VCaP (cell line): ENCODE data around the gene OPHN1.

Experiments used
- H3K27ac ChIP-seq: fragments of 450-650 bp; 2 replicates; pipeline ENCODE4 v1.5.1; 2017
- TF ChIP-seq, protein P1 (sequence below): fragments of 450-650 bp; conservative IDR thresholded peaks from 2 replicates; pipeline ENCODE4 v1.5.1; 2017; ENCODE audit warnings: mild to moderate bottlenecking, moderate library complexity

Gene OPHN1

DNA sequence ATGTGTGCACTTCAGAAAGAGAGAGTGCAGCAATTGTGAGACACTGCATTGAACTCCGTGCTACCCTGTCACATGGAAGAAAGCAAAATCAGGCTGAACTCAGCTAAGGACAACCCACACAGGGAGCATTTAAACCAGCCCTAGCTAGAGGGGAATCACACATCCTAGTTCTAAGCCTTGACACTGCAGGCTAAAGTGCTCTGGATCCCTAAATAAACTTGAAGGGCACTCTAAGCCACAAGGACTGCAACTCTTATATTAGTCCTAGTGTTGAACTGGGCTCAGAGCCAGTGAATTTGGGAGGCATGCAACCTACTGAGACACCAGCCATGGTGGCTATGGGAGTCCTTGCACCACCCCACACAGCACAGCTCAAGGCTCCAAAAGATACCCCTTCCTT is 311.9 kb downstream of the OPHN1 start:
- no peak overlapping the region for H3K27ac ChIP-seq
- TF ChIP-seq, protein P1, sequence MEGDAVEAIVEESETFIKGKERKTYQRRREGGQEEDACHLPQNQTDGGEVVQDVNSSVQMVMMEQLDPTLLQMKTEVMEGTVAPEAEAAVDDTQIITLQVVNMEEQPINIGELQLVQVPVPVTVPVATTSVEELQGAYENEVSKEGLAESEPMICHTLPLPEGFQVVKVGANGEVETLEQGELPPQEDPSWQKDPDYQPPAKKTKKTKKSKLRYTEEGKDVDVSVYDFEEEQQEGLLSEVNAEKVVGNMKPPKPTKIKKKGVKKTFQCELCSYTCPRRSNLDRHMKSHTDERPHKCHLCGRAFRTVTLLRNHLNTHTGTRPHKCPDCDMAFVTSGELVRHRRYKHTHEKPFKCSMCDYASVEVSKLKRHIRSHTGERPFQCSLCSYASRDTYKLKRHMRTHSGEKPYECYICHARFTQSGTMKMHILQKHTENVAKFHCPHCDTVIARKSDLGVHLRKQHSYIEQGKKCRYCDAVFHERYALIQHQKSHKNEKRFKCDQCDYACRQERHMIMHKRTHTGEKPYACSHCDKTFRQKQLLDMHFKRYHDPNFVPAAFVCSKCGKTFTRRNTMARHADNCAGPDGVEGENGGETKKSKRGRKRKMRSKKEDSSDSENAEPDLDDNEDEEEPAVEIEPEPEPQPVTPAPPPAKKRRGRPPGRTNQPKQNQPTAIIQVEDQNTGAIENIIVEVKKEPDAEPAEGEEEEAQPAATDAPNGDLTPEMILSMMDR = no peak

DNA sequence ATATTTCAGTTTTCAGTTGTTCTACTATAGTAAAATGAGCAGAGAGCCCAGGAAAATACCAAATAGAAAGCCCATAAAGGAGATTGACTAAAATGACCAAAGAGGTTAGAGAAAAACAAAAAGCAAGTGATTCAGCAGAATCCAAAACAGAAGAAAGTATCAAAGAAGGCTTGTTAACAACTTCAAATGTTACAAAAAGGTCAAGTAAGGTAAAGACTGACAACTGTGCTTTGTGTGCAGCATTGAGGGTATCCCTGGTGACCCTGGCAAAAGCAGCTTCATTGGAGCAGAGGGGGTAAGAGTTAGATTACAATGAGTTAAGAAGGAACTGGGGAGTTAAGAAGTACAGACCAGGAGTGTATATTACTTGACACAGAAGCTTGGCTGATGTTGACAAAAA is 317.9 kb downstream of the OPHN1 start:
- TF ChIP-seq, protein P1 = no peak
- H3K27ac ChIP-seq = no peak overlapping the region

DNA sequence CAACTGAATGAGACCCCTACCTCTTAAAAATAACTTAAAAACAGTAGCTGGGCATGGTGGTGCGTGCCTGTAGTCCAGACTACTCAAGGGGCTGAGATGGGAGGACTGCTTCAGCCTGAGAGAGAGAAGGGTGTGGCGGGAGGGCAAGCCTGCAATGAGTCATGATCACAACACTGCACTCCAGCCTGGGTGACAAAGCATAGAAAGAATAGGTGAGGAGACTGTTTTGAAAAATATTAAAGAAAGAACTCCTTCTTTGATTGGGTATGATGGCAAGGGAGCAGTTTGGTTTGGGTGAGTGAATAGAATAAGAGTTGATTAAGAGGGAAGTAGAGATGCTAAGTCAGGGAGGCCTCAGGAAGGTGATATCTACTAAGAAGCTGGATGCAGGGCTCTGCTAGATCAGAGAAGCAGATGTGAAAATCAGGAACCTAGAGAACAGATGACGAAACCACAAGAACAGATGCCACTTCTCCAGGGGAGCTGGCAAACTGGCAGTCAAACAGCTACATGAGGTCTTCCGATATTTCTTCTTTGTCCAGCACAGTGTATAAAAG is 318.6 kb downstream of the OPHN1 start:
- TF ChIP-seq, protein P1 = no peak
- H3K27ac ChIP-seq = no peak overlapping the region

DNA sequence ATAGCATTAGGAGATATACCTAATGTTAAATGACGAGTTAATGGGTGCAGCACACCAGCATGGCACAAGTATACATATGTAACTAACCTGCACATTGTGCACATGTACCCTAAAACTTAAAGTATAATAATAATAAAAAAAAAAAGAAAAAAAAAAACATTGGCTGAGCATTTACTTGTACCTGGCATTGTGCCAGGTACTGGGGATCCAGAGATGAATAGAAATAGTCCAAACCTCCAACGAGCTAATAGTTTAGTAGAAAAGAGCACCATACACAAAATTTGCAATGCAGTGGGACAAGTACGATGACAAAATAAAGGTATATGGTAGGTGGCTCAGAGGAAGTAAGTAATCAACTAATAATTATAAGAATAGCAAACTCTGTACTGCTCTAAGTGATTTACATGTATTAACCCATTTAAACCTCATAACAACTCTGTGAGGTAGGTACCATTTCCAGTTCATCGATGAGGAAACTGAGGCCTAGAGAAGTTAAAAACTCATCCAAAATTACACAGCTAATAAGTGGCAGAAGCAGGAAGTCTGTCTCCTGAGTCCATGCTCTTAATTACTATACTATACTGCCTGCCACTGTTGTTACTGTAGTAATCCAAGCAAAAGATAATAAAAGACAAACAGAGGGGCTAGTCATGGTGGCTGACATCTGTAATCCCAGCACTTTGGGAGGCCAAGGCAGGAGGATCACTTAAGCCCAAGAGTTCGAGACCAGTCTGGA is 319.3 kb downstream of the OPHN1 start:
- H3K27ac ChIP-seq = no peak overlapping the region
- TF ChIP-seq, protein P1 = no peak

DNA sequence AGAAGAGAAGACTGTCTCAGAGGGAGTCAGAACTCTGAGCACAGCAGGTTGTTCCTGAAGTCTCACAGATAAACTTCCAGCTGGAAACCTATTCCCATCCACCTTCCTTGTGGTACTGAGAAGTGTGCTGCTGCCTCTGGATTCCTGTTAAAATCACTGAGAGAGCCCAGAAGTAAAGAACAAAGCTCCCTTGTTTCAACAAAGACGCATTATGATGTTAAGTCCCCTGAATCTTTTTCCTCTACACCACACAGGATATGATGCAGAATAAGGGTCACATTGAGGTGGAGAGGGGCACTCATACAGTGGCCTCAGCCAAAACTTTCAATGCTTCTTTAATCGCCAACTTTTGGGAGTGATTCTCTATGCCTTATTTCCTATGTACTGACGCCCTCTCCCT is 321.0 kb downstream of the OPHN1 start:
- H3K27ac ChIP-seq = no peak overlapping the region
- TF ChIP-seq, protein P1 = no peak

DNA sequence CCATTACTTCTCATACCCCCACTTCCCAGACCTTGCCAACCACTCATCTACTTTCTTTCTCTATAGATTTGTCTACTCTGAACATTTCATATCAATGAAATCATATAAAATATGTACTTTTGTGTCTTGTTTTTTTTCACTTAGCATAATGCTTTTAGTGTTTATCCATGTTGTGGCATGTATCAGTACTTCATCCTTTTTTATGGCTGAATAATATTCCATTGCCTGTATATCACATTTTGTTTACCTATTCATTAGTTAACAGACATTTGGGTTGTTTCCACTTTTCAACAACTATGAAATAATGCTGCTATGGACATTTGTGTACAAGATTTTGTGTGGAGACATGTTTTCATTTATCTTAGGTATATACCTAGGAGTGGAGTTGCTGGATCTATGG is 324.1 kb downstream of the OPHN1 start:
- TF ChIP-seq, protein P1 = no peak
- H3K27ac ChIP-seq = peak overlapping the region; percentile 46; the same call in 1 of the 2 replicates

DNA sequence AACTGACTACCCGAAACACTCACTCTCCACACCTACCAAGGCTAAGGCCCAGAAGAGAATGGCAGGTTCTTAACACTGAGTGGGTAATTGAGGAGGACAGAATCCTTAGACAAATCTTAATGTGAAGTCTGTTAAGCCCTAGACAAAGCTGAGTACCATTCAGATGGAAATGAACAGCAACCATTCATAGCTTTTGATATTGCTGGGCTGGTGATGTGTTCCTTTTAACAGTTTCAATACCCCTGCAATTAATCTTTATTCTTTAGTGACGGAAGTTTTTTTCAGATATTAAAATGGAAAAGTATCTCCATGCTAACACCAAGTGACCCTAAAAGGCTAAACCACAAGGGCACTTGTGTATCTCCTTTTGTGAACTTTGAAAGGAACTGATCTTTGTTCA is 334.9 kb downstream of the OPHN1 start:
- no peak overlapping the region for H3K27ac ChIP-seq
- TF ChIP-seq, protein P1 = no peak
